DMS79 (cell line): ENCODE results near the gene PIP5K1A.

Experiments
- DNase-seq: peaks from one replicate; lab custom pipeline; 2025; lab: John Stamatoyannopoulos, UW

The PIP5K1A gene

GRCh38 chr1:151289080-151289935 lies 91.0 kb downstream of the PIP5K1A start:
- DNase-seq = no peak

GRCh38 chr1:151289991-151290708 lies 91.8 kb downstream of the PIP5K1A start:
- no peak for DNase-seq

- no peak for DNase-seq
Measured at GRCh38 chr1:151290709-151291303, 92.5 kb downstream of the PIP5K1A start.

- DNase-seq = no peak
Measured at GRCh38 chr1:151292207-151293030, 94.1 kb downstream of the PIP5K1A start.

- DNase-seq = no peak
Measured at GRCh38 chr1:151293093-151293492, 94.7 kb downstream of the PIP5K1A start.

- DNase-seq = no peak
Measured at GRCh38 chr1:151294742-151295462, 96.5 kb downstream of the PIP5K1A start.
